ENCODE data around the gene FAM200B.

The FAM200B gene

GRCh38 chr4:15668566-15669435 is 12.8 kb upstream of the FAM200B start:
- no peak for TF ChIP-seq CTCF (IDR thresholded peaks at IDR 0.05; ENCODE audit: low read depth, low read length)
- no peak overlapping the region for H3K4me3 ChIP-seq (ENCODE audit: low read depth, low read length)

- TF ChIP-seq CTCF (IDR thresholded peaks at IDR 0.05; ENCODE audit: low read depth, low read length): no peak
- no peak overlapping the region for H3K4me3 ChIP-seq (ENCODE audit: low read depth, low read length)
Observed at GRCh38 chr4:15670576-15670975, 11.1 kb upstream of the FAM200B start.

- H3K4me3 ChIP-seq (ENCODE audit: low read depth, low read length): no peak overlapping the region
- TF ChIP-seq CTCF (IDR thresholded peaks at IDR 0.05; ENCODE audit: low read depth, low read length): no peak
Observed at GRCh38 chr4:15672101-15672500, 9.5 kb upstream of the FAM200B start.

GRCh38 chr4:15673337-15673736 is 8.3 kb upstream of the FAM200B start:
- H3K4me3 ChIP-seq (ENCODE audit: low read depth, low read length): no peak overlapping the region
- TF ChIP-seq CTCF (IDR thresholded peaks at IDR 0.05; ENCODE audit: low read depth, low read length): no peak

- no peak for TF ChIP-seq CTCF (IDR thresholded peaks at IDR 0.05; ENCODE audit: low read depth, low read length)
- no peak overlapping the region for H3K4me3 ChIP-seq (ENCODE audit: low read depth, low read length)
Observed at GRCh38 chr4:15674046-15674445, 7.6 kb upstream of the FAM200B start.

- no peak overlapping the region for H3K4me3 ChIP-seq (ENCODE audit: low read depth, low read length)
- no peak for TF ChIP-seq CTCF (IDR thresholded peaks at IDR 0.05; ENCODE audit: low read depth, low read length)
Observed at GRCh38 chr4:15674926-15675325, 6.7 kb upstream of the FAM200B start.

- H3K4me3 ChIP-seq (ENCODE audit: low read depth, low read length): no peak overlapping the region
- no peak for TF ChIP-seq CTCF (IDR thresholded peaks at IDR 0.05; ENCODE audit: low read depth, low read length)
Observed at GRCh38 chr4:15675356-15675755, 6.3 kb upstream of the FAM200B start.
